ENCODE data around the gene HAO1.

Gene HAO1

GRCh38 chr20:7977709-7978108 lies 37.5 kb upstream of the HAO1 start:
- DNase-seq: no peak
- in situ Hi-C loops (cut with HindIII; ENCODE audit: low pct_ligation_motif_present, low sequenced_read_pairs): no loop called here
- H3K36me3 ChIP-seq (replicated peaks): peaks cover 2% of the 10 kb centered on the region
- H3K4me3 ChIP-seq (ENCODE audit: low read depth, low read length): no peak overlapping the region
- H3K27me3 ChIP-seq (replicated peaks): no peaks in the 10 kb centered on the region
- no peak for TF ChIP-seq CTCF (IDR thresholded peaks at IDR 0.05; ENCODE audit: low read depth, low read length, missing control alignments)
- no peak overlapping the region for H3K27ac ChIP-seq

DNA sequence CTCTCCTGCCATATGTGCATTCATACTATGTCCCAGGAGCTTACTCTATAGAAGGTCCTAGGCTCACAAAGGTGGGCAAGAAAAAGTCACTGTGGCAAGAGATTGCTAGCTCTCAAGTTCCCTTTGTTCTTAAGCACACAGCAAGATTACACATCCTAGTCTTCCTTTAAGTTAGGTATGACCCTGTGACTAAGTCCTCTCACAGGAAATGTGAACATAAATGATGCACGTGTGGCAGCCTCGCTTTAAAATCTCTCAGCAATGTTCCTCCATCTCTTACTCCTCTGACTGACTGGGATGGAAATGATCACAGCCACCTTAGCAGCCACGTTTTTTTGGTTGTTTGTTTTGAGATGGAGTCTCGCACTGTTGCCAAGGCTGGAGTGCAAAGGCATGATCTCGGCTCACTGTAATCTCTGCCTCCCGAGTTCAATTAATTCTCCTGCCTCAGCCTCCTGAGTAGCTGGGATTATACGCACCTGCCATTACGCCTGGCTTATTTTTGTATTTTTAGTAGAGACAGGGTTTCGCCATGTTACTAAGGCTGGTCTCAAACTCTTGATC lies 35.7 kb upstream of the HAO1 start:
- in situ Hi-C loops (cut with HindIII; ENCODE audit: low pct_ligation_motif_present, low sequenced_read_pairs): no loop called here
- Histone ChIP-seq H3K36me3 (replicated peaks) (no peaks in the 10 kb centered on the region), H3K4me3 (ENCODE audit: low read depth, low read length) (no peak overlapping the region), H3K27ac (no peak overlapping the region), H3K27me3 (replicated peaks) (no peaks in the 10 kb centered on the region)
- TF ChIP-seq CTCF (IDR thresholded peaks at IDR 0.05; ENCODE audit: low read depth, low read length, missing control alignments): no peak
- DNase-seq: no peak

DNA sequence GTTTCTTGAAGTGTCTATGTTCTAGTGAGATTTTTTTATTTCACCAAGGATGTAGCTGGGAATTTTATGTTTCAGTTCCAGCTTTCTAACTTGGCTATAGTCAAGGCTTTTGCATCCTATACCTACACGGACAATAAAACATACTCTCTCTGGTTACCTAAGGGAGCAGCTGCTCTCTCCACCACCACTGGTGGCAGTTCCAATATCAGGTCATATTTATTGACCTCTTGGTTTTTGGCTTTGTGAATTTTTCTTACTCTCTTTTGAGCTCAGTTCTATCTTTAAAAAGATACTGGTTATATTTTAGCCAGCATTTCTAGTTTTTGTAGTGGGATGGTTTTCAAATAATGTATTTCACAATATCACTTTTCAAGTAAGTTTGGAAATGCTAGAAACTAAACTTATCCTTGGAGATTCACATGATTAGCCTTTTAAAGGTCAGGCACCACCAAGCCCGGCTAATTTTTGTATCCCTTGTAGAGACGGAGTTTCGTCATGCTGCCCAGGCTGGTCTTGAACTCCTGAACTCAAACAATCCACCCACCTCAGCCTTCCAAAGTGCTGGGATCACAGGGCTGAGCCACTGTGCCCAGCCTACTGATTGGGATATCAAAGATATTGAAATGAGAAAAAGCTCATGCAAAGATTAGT lies 34.7 kb upstream of the HAO1 start:
- no peak overlapping the region for H3K4me3 ChIP-seq (ENCODE audit: low read depth, low read length)
- no peak for DNase-seq
- in situ Hi-C loops (cut with HindIII; ENCODE audit: low pct_ligation_motif_present, low sequenced_read_pairs): no loop called here
- no peak for TF ChIP-seq CTCF (IDR thresholded peaks at IDR 0.05; ENCODE audit: low read depth, low read length, missing control alignments)
- H3K36me3 ChIP-seq (replicated peaks): no peaks in the 10 kb centered on the region
- H3K27me3 ChIP-seq (replicated peaks): no peaks in the 10 kb centered on the region
- no peak overlapping the region for H3K27ac ChIP-seq

GRCh38 chr20:7971536-7972280 lies 31.4 kb upstream of the HAO1 start:
- Histone ChIP-seq H3K36me3 (replicated peaks) (no peaks in the 10 kb centered on the region), H3K4me3 (ENCODE audit: low read depth, low read length) (no peak overlapping the region), H3K27me3 (replicated peaks) (no peaks in the 10 kb centered on the region), H3K27ac (no peak overlapping the region)
- in situ Hi-C loops (cut with HindIII; ENCODE audit: low pct_ligation_motif_present, low sequenced_read_pairs): no loop called here
- TF ChIP-seq CTCF (IDR thresholded peaks at IDR 0.05; ENCODE audit: low read depth, low read length, missing control alignments): no peak
- DNase-seq: no peak

- in situ Hi-C loops (cut with HindIII; ENCODE audit: low pct_ligation_motif_present, low sequenced_read_pairs): no loop called here
Observed at GRCh38 chr20:7967199-7967844, 27.1 kb upstream of the HAO1 start.

More at GRCh38 chr20:7967199-7967844, 27.1 kb upstream of the HAO1 start:
- TF ChIP-seq CTCF (IDR thresholded peaks at IDR 0.05; ENCODE audit: low read depth, low read length, missing control alignments): no peak
- H3K4me3 ChIP-seq (ENCODE audit: low read depth, low read length): no peak overlapping the region
- H3K27ac ChIP-seq: no peak overlapping the region
- DNase-seq: peak; percentile 17
- no peaks in the 10 kb centered on the region for H3K27me3 ChIP-seq (replicated peaks)
- no peaks in the 10 kb centered on the region for H3K36me3 ChIP-seq (replicated peaks)
